Right ventricle myocardium inferior (tissue), 1 donor: ENCODE measurements around the gene ELMO1. TPM values are rescaled to one million over a fixed set of nuclear protein-coding genes. Genes with fewer than 3 reads are reported as not detected.

Source experiments
- ATAC-seq: fragments of 200-7000 bp; cut with Tn5 transposase; one replicate; pipeline ENCODE4 v1.9.1; 2020; ENCODE audit warnings: mild to moderate bottlenecking, moderate library complexity
- DNase-seq: peaks from one replicate; pipeline ENCODE4 v3.0.0; 2021; ENCODE audit errors: missing footprints
- intact Hi-C: fragments of 100-400 bp; cut with DNase I; formaldehyde crosslinking; loops from one replicate; pipeline ENCODE4 v1.11.0; 2022
- total RNA-seq: library from RNA; stranded (reverse); fragmentation: NEBNext Ultra II Directional; extraction: Animal tissue kit (Norgen Biotek cat#: 25700); gene quantifications from one replicate; pipeline ENCODE4 v1.2.1, GENCODE V29; 2021
- donor health status: DM: no; HTN: yes; CAD: no; lungs with severe emphysema.

Gene ELMO1
- total RNA-seq, 1 donor from 2014 or later = 13.8 TPM

DNA sequence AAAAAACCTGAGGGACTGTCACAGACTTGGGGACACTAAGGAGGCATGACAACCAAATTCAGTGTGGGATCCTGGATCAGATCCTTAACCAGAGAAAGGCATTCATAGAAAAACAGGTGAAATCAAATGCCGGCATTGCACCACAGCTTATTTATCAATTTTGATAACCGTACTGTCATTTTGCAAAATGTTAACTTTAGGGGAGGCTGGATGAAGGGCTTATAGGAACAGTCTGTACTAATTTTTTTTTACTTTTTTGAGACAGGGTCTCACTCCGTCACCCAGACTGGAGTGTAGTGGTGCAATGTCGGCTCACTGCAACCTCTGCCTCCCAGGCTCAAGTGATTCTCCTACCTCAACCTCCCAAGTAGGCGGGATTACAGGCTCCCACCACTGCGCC lies 217.1 kb downstream of the ELMO1 start:
- no peak for DNase-seq
- ATAC-seq = no peak
- intact Hi-C loops = loop anchor here (10.0 kb wide), 1 partner anchor 273 kb away; no protein-coding TSS in a partner anchor

DNA sequence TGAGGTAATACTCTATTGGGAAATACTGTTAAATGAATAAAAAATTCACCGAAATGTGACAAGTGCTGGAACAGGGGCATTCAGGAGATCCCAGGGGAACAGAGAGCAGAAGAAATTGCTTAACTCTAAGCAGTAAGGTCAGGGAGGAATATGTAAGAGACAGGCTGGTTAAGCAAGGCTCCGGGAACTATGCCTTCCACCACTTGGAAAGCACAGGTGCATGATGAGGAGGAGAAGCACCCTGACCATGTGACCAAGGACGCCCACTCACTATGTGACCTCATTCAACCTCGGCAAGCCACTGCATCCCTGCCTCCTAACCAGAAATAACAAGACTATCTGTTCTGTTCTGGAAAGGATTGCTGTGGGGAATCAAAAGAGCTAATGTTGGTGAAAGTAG lies 218.4 kb downstream of the ELMO1 start:
- DNase-seq (peak; percentile 59), ATAC-seq (peak; percentile 98)
- intact Hi-C loops = loop anchor here (10.0 kb wide), 1 partner anchor 275 kb away; no protein-coding TSS in a partner anchor

DNA sequence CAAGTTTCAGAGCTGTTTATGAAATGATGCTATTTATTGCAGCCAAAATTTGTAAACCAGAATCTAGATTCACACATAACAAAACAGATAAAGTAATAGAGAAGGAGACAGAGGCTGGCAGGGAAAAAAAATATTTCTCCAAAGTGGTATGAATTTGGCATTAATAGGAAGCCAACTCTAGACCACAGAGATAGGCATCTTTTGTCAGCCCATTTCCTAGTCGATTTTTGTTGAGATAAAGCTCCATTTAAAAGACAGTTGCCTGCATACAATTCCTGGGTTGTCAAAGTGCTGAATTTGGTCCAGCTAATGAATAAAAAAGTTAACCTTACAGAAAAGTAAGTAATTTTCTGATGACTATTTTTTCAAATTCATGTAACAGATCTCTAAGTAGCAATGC lies 219.3 kb downstream of the ELMO1 start:
- DNase-seq = no peak
- intact Hi-C loops = no loop called here
- no peak for ATAC-seq

DNA sequence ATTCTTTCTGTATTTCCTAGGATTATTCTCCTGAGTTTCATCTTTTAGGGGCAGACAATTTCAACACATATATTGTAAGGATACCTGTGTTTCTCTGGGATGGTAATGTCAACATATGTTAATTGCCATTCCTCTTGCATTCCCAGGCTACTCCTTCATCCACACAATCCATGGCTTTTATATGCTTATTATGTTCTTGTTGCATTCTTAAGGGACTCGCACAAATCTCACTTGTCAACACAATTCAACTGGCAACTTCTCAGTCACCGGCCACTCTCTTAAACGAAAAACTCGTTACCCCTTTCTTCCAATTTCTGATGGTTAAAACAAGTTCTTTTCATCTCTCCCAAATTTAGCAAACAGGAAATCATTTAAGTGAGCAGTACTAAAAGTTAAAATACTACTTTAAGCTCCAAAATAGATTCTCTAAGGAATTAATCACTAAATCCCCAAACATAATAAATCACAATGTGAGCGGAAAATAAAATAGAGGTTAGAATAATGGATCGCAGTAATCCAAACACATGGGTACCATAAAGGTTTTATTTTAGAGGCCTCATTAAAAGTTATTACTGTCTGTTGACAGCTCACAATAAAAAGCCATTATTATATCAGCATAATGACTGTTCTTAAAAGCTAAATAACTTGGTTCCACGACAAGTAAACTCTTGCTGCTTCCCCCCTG lies 223.2 kb downstream of the ELMO1 start:
- ATAC-seq (no peak), DNase-seq (no peak)
- intact Hi-C loops = no loop called here

DNA sequence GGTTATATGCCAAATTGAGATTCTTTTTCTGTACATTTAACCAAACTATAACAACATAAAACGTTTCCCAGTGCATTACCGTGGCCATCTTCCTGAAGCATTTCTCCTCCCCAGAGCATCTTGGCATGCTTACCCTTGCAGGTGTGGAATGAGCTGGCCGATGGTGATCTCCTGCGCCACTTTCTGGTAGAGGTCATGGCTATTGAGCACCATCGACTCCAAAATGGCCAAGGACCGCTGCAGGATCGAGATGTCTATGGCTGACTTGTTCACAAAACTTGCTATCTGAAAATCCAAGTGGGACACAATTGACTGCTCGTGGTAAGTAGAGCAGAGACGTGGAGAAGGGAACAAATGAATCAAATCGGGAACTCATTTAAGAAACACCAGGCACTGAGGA lies 223.9 kb downstream of the ELMO1 start:
- intact Hi-C loops = no loop called here
- DNase-seq = no peak
- ATAC-seq = no peak

DNA sequence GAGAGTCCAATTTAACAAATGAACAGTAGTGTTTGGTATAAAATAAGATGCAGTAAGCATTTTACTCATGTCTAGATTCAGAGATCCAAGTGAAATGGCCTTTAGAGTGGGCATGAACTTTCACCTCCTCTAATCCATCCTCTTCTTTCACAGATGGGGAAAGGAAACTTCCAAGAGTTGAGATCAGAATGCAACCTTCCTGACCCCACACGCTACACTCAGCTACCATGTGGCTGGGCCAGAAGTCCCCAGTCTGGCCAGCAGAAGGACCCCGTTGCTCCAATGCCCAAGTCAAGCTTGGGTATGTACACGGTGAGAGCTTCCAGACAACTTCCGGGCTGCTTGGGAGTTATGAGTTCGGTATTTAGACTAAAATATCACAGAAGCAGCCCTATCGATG lies 228.0 kb downstream of the ELMO1 start:
- intact Hi-C loops = no loop called here
- ATAC-seq (no peak), DNase-seq (no peak)

- DNase-seq (no peak), ATAC-seq (no peak)
- intact Hi-C loops = loop anchor here (5.0 to 10.0 kb wide), 2 partner anchors 66 to 133 kb away; no protein-coding TSS in a partner anchor
Observed at GRCh38 chr7:37218956-37219355, 229.7 kb downstream of the ELMO1 start.

- intact Hi-C loops = loop anchor here (5.0 to 10.0 kb wide), 2 partner anchors 68 to 135 kb away; no protein-coding TSS in a partner anchor
- DNase-seq (no peak), ATAC-seq (no peak)
Observed at GRCh38 chr7:37216923-37217322, 231.7 kb downstream of the ELMO1 start.

- ATAC-seq = peak; percentile 29
- intact Hi-C loops = loop anchor here (5.0 to 10.0 kb wide), 2 partner anchors 68 to 136 kb away; no protein-coding TSS in a partner anchor
- DNase-seq = no peak
Observed at GRCh38 chr7:37216156-37216852, 232.4 kb downstream of the ELMO1 start.

DNA sequence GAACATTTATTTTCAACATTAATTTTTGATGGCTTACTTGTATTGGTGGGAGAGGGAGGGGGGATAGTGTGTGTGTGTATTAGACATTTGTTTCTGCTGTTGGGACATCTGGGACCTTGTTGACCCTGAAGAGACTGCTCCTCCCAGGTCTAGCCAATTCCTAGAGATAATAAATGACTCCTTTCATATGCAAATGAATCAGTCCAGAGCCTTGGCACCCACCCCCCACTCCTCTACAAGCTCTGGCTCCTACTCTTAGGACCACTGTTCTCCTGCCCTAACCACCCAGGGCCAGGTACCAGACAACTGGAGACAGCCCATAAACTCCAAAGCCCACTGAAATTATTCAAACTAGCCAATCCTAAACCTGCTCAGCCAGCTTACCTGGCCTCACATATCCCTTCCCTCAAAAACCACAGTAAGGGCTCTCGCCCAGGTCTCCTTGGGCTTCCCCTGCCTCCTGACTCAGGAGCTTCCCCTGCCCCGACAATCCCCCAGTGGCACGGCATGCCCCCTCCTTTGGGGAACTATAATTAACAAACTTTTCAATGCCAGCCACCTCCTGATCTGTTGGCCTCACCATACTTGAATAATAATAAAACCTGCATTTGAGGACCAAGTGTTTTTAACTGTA lies 233.3 kb downstream of the ELMO1 start:
- DNase-seq = no peak
- intact Hi-C loops = loop anchor here (5.0 to 10.0 kb wide), 2 partner anchors 69 to 137 kb away; no protein-coding TSS in a partner anchor
- ATAC-seq = no peak

DNA sequence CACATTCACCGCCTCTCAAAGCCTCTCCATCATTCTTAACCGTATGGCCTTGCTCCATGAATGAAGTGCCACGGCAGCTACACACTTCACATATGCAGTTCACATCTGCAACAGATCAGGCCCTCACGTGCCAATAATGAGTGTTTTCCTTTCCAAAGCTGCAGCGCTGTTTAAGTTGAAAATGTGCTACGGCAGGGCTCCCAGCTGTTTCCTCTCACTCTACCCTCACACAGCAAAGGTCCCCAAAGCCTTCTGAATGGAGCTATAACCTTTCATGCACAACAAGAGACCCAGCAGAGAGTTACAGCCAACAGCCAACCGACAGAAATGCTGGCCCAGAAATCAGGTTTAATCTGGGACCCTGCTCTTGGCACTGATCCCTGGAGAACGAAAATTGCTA lies 236.1 kb downstream of the ELMO1 start:
- ATAC-seq = no peak
- DNase-seq = no peak
- intact Hi-C loops = loop anchor here (5.0 to 10.0 kb wide), 2 partner anchors 72 to 235 kb away; partner anchors contain the start of gene ELMO1

DNA sequence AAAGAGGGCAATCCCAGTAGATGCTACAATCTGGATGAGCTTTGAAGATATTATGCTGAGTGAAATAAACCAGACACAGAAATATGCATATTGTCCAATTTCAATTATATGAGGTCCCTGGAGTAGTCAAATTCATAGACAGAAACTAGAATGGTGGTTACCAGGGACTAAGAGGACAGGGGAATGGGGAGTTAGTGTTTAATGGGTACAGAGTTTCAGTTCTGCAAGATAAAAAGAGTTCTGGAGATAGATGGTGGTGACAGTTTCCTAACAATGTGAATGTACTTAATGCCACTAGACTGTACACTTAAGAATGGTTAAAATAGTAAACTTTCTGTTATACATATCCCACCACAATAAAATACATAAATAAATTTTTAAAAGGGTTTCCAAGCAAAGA lies 236.6 kb downstream of the ELMO1 start:
- ATAC-seq (no peak), DNase-seq (no peak)
- intact Hi-C loops = loop anchor here (5.0 to 10.0 kb wide), 2 partner anchors 73 to 235 kb away; partner anchors contain the start of gene ELMO1

DNA sequence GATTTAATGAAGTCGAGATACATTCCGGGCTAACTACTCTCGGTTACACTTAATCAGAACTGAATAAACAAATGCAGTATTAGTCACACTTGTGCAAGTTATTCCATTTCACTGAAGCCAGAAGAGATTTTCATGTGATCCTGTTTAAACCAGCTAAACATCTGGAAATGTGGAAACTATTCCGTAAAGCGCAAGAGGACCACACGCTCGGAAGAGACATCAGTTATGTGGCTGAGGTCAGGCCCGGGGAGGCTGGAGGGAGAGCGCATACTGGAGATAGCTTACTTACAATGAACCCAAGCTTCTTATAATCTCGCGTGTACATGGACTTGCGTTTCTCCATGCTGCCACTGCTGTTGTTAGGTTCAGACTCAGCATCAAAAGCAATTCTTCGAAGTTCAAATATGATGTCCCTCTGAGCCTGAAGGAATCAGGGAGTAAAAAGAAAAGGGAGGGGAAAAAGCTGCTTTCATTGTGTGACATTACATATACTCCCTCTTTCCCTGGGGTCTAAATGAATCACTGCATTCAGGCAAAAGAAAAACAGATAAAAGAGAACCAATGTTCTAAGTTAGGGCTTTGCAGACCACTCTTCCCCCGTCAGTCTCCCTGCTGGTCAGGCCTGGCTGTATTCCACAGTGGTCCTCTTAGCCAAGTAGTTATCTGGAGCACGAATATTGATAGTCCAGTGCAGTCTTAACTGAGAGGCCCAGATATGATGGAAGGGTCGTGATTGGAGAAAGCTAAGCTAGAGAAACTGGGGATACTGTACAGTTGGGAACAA lies 237.4 kb downstream of the ELMO1 start:
- DNase-seq = peak; percentile 79
- peak; percentile 82 for ATAC-seq
- intact Hi-C loops = loop anchor here (5.0 to 10.0 kb wide), 2 partner anchors 74 to 236 kb away; partner anchors contain the start of gene ELMO1

GRCh38 chr7:37209195-37209594 lies 239.5 kb downstream of the ELMO1 start:
- intact Hi-C loops = loop anchor here (2.0 to 5.0 kb wide), 2 partner anchors 298 to 624 kb away; no protein-coding TSS in a partner anchor
- DNase-seq = no peak
- ATAC-seq = no peak

DNA sequence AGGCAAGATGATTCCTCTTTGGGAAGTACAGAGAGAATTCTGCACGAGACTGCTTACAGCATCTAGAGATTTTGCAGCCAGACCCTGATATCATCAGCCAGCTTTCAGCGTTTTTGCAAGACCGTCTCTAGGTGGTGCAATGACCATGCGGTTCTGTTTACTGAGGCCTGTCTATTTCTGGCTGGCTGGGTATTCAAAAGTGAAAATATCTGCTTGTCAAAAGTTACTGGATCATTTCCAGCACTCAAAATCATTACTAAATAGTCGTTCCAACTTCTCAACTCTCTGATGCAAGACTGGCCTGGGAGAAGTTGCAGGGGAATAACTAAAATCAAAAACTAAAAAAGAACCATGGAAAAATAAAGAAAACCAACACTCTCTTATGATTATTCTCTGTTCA lies 240.1 kb downstream of the ELMO1 start:
- ATAC-seq = peak; percentile 90

GRCh38 chr7:37206192-37206591 lies 242.5 kb downstream of the ELMO1 start:
- ATAC-seq (no peak), DNase-seq (no peak)
- intact Hi-C loops = loop anchor here (5.0 kb wide), 1 partner anchor 301 kb away; no protein-coding TSS in a partner anchor

More for the DNA sequence above, 240.1 kb downstream of the ELMO1 start:
- DNase-seq = peak; percentile 66
- intact Hi-C loops = loop anchor here (2.0 to 5.0 kb wide), 2 partner anchors 299 to 624 kb away; no protein-coding TSS in a partner anchor

GRCh38 chr7:37205451-37205850 lies 243.2 kb downstream of the ELMO1 start:
- no peak for DNase-seq
- no peak for ATAC-seq
- intact Hi-C loops = loop anchor here (5.0 kb wide), 1 partner anchor 302 kb away; no protein-coding TSS in a partner anchor

- no peak for ATAC-seq
Observed at GRCh38 chr7:37201876-37202198, 246.8 kb downstream of the ELMO1 start.

More at GRCh38 chr7:37201876-37202198, 246.8 kb downstream of the ELMO1 start:
- intact Hi-C loops = no loop called here
- no peak for DNase-seq
